Measurements from ENCODE around the gene TMEM196. TPM values are rescaled to one million over a fixed set of nuclear protein-coding genes. Genes with fewer than 3 reads are reported as not detected.
"Not testable (repeated sequence)": the region's sequence is repeated elsewhere in the genome, so short reads cannot be mapped to it uniquely, and the experiment has no call there.

Gene TMEM196
- polyA plus RNA-seq, 3 donors from 2014 or later = not detected

GRCh38 chr7:19696926-19697325 is 76.5 kb downstream of the TMEM196 start:
- Mint-ChIP-seq H3K36me3 (peaks cover 9 to 27% (median 22%) of the 10 kb centered on the region in 3 donors), H3K27ac (no peak overlapping the region), H3K27me3 (ENCODE audit: low read depth in 3 of 3) (no peaks in the 10 kb centered on the region), H3K4me3 (no peak overlapping the region), H3K9me3 (no peaks in the 10 kb centered on the region), H3K4me1 (no peaks in the 10 kb centered on the region)
- no peak for DNase-seq

- DNase-seq = no peak
- Mint-ChIP-seq H3K4me1 (no peaks in the 10 kb centered on the region), H3K27ac (no peak overlapping the region)
Measured at GRCh38 chr7:19692111-19692828, 81.1 kb downstream of the TMEM196 start.

GRCh38 chr7:19690736-19691135 is 82.7 kb downstream of the TMEM196 start:
- Mint-ChIP-seq H3K4me3 (no peak overlapping the region), H3K27ac (no peak overlapping the region), H3K4me1 (no peaks in the 10 kb centered on the region), H3K9me3 (peaks cover 0 to 3% (median 0%) of the 10 kb centered on the region in 6 donors), H3K36me3 (peaks cover 0 to 1% (median 1%) of the 10 kb centered on the region in 3 donors), H3K27me3 (ENCODE audit: low read depth in 3 of 3) (peaks cover 0 to 6% (median 0%) of the 10 kb centered on the region in 3 donors)
- no peak for DNase-seq

More at GRCh38 chr7:19692111-19692828, 81.1 kb downstream of the TMEM196 start:
- H3K4me3 Mint-ChIP-seq = no peak overlapping the region
- peaks cover 0 to 6% (median 0%) of the 10 kb centered on the region in 3 donors for H3K27me3 Mint-ChIP-seq (ENCODE audit: low read depth in 3 of 3)
- peaks cover under 1 to 10% (median 4%) of the 10 kb centered on the region in 3 donors for H3K36me3 Mint-ChIP-seq
- peaks cover 0 to 2% (median 0%) of the 10 kb centered on the region in 6 donors for H3K9me3 Mint-ChIP-seq

GRCh38 chr7:19689130-19689529 is 84.3 kb downstream of the TMEM196 start:
- not testable (repeated sequence) for H3K27ac Mint-ChIP-seq; H3K4me1 Mint-ChIP-seq; H3K9me3 Mint-ChIP-seq; H3K36me3 Mint-ChIP-seq; H3K27me3 Mint-ChIP-seq (ENCODE audit: low read depth in 3 of 3); H3K4me3 Mint-ChIP-seq; DNase-seq

GRCh38 chr7:19681596-19681995 is 91.8 kb downstream of the TMEM196 start:
- Mint-ChIP-seq H3K36me3 (no peaks in the 10 kb centered on the region), H3K9me3 (peaks cover 0 to 4% (median 0%) of the 10 kb centered on the region in 6 donors), H3K4me3 (no peak overlapping the region), H3K27ac (no peak overlapping the region), H3K4me1 (peaks cover 0 to 9% of the 10 kb centered on the region in 2 donors), H3K27me3 (ENCODE audit: low read depth in 3 of 3) (no peaks in the 10 kb centered on the region)
- no peak for DNase-seq

- H3K27me3 Mint-ChIP-seq (ENCODE audit: low read depth in 3 of 3) = peaks cover 0 to 3% (median 0%) of the 10 kb centered on the region in 3 donors
- no peak for DNase-seq
- no peaks in the 10 kb centered on the region for H3K36me3 Mint-ChIP-seq
- H3K9me3 Mint-ChIP-seq = no peaks in the 10 kb centered on the region
- H3K27ac Mint-ChIP-seq = no peak overlapping the region
- peaks cover 0 to 9% of the 10 kb centered on the region in 2 donors for H3K4me1 Mint-ChIP-seq
- H3K4me3 Mint-ChIP-seq = no peak overlapping the region
Measured at GRCh38 chr7:19677180-19677579, 96.2 kb downstream of the TMEM196 start.

GRCh38 chr7:19675816-19676215 is 97.6 kb downstream of the TMEM196 start:
- H3K36me3 Mint-ChIP-seq = no peaks in the 10 kb centered on the region
- peaks cover 0 to 9% of the 10 kb centered on the region in 2 donors for H3K4me1 Mint-ChIP-seq
- H3K9me3 Mint-ChIP-seq = no peaks in the 10 kb centered on the region
- H3K27me3 Mint-ChIP-seq (ENCODE audit: low read depth in 3 of 3) = peaks cover 0 to 3% (median 1%) of the 10 kb centered on the region in 3 donors
- DNase-seq = no peak
- H3K27ac Mint-ChIP-seq = no peak overlapping the region
- H3K4me3 Mint-ChIP-seq = no peak overlapping the region

GRCh38 chr7:19674266-19674960 is 99.0 kb downstream of the TMEM196 start:
- Mint-ChIP-seq H3K4me3 (no peak overlapping the region), H3K27me3 (ENCODE audit: low read depth in 3 of 3) (peaks cover 1 to 3% (median 2%) of the 10 kb centered on the region in 3 donors), H3K36me3 (no peaks in the 10 kb centered on the region), H3K27ac (no peak overlapping the region), H3K9me3 (no peaks in the 10 kb centered on the region), H3K4me1 (peaks cover 0 to 9% of the 10 kb centered on the region in 2 donors)
- no peak for DNase-seq

GRCh38 chr7:19670806-19671205 is 102.6 kb downstream of the TMEM196 start:
- H3K27ac Mint-ChIP-seq = no peak overlapping the region
- H3K4me1 Mint-ChIP-seq = no peaks in the 10 kb centered on the region
- no peaks in the 10 kb centered on the region for H3K36me3 Mint-ChIP-seq
- H3K9me3 Mint-ChIP-seq = no peaks in the 10 kb centered on the region
- H3K4me3 Mint-ChIP-seq = no peak overlapping the region
- peaks cover under 1 to 2% (median 1%) of the 10 kb centered on the region in 3 donors for H3K27me3 Mint-ChIP-seq (ENCODE audit: low read depth in 3 of 3)
- DNase-seq = no peak

Other genes starting within 250 kb of the TMEM196 start
- gene POLR1F, start 64.6 kb downstream of the TMEM196 start, polyA plus RNA-seq = 10 to 100 TPM; 22.1 to 36.9 (median 26.4) TPM